Measurements from ENCODE around the gene CNGA2. TPM values are rescaled to one million over a fixed set of nuclear protein-coding genes. Genes with fewer than 3 reads are reported as not detected.

CNGA2 gene
- total and polyA plus RNA-seq, 12 donors = not detected

DNA sequence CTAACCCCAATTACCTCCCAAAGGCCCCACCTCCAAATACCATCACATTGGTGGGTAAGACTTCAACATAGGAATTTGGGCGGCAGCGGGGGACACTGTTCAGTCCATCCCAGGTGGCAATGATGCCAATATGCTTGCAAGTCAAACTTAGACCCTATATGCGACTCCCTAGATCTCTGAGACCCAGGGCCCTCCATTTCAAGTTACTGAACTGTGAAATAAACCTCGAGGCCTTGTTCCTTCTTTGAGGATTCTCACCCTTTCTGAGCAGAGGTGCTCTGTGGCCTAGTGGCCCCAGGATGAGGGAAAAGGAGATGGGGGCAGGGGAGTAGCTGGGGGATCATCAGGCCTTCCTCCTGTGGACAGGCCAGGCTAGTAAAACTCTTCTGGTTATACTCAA, 44.7 kb downstream of the CNGA2 start:
- intact Hi-C loops (cut with DNase I) = no loop called here
- no peak overlapping the region for H3K4me3 ChIP-seq
- H3K9me3 ChIP-seq = no peaks in the 10 kb centered on the region
- TF ChIP-seq, protein P1, sequence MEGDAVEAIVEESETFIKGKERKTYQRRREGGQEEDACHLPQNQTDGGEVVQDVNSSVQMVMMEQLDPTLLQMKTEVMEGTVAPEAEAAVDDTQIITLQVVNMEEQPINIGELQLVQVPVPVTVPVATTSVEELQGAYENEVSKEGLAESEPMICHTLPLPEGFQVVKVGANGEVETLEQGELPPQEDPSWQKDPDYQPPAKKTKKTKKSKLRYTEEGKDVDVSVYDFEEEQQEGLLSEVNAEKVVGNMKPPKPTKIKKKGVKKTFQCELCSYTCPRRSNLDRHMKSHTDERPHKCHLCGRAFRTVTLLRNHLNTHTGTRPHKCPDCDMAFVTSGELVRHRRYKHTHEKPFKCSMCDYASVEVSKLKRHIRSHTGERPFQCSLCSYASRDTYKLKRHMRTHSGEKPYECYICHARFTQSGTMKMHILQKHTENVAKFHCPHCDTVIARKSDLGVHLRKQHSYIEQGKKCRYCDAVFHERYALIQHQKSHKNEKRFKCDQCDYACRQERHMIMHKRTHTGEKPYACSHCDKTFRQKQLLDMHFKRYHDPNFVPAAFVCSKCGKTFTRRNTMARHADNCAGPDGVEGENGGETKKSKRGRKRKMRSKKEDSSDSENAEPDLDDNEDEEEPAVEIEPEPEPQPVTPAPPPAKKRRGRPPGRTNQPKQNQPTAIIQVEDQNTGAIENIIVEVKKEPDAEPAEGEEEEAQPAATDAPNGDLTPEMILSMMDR (IDR thresholded peaks at IDR 0.05) = no peak
- DNase-seq (no peak), ATAC-seq (no peak)
- H3K27ac ChIP-seq = no peak overlapping the region
- H3K27me3 ChIP-seq = no peaks in the 10 kb centered on the region
- H3K36me3 ChIP-seq = no peaks in the 10 kb centered on the region
- no peaks in the 10 kb centered on the region for H3K4me1 ChIP-seq
- 93 to 100% methylated on average over 4 of the region's 4 CpGs for WGBS, 2 donors

DNA sequence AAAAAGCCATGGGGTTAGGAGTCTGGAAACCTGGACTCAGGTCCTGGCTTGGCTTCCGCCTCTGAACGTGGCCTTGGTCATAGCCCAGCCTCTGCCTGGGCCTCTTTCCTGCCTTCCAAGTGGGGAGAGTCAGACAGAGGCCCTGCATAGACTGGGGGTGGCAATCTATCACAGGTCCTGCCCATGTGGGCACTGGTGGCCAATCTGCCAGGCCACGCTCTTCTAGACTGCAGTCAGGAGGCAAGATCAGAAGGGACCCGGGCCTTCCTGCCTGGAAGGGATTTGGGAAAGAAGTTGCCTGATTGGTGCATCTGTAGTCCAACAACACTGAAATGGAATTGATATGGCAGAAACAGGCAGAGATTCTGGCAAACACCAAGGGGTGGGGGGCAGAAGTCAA, 46.1 kb downstream of the CNGA2 start:
- no peaks in the 10 kb centered on the region for H3K36me3 ChIP-seq
- TF ChIP-seq, protein P1 (IDR thresholded peaks at IDR 0.05) = no peak
- H3K27ac ChIP-seq = no peak overlapping the region
- 88 to 94% methylated on average over 4 of the region's 4 CpGs for WGBS, 2 donors
- DNase-seq = no peak
- H3K4me3 ChIP-seq = no peak overlapping the region
- H3K9me3 ChIP-seq = no peaks in the 10 kb centered on the region
- intact Hi-C loops (cut with DNase I) = no loop called here
- no peak for ATAC-seq
- no peaks in the 10 kb centered on the region for H3K4me1 ChIP-seq
- H3K27me3 ChIP-seq = no peaks in the 10 kb centered on the region

DNA sequence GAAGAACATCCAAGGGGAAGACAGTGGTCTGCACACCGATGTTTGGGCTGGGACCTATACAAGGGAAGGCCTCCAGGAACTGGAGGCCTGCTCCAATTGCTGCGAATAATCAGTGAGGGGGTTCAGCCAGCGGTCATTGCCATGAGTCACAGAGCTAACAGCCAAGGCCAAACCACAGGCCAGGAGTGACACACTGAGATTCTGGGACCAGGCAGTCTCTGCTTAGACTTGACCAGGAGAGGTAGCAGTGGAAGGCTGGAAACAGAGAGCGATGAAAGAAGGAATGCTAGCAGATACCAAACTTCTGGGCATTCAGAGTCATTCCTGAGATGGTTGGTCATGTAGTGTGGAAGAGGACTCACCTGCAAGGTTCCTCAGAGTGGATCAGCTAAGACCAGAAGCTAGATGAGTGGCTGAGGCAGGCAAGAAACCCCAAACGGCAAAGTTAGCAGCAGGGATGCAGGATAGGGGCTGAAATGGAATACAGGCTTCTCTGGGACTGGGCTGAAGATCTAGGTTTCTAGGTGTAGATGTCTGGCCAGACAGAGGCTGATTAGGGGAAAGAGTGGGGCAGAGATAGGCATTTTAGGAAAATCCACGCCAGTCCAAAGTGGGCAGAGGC, 54.7 kb downstream of the CNGA2 start:
- peaks cover 0 to 5% (median 0%) of the 10 kb centered on the region in 9 donors for H3K4me1 ChIP-seq
- TF ChIP-seq, protein P1 (IDR thresholded peaks at IDR 0.05) = no peak
- WGBS, 2 donors = 68 to 78% methylated on average over 6 of the region's 6 CpGs
- no peak overlapping the region for H3K27ac ChIP-seq
- no peaks in the 10 kb centered on the region for H3K9me3 ChIP-seq
- DNase-seq = peak; percentile 9 to 24
- ATAC-seq = peak; percentile 57 to 89 (median 75)
- H3K4me3 ChIP-seq = no peak overlapping the region
- intact Hi-C loops (cut with DNase I) = no loop called here
- H3K36me3 ChIP-seq = no peaks in the 10 kb centered on the region
- H3K27me3 ChIP-seq = no peaks in the 10 kb centered on the region

DNA sequence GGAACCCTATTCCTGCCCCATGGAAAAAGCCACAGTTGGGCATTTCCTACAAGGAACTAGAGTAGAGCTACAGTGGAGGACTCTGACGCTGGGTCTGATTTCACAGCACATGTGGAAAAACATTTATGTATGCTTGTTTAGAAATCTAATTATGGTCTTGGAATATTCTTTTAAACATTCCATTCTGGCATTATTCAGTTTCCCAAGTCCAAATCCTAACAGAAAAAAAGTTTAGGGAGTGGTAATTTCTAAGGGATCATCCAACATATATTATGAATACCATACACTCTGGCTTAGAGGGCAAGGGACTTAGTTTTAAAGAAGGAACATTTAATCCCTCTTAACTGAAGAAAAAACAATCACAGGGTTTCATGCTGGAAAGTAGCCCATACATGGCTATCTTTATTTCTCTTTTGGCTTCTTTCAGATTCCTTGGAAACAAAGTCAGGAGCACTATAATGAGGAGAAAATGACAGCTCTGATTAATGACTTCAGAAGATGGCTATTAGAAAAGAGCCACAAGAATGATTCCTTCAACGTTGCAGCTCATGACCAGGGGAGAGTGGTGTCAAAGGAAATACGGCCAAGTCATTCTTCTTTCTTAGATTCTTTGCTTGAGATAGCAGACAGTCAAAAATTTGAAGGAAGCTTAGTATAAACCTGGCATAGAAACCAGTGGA, 56.1 kb downstream of the CNGA2 start:
- Histone ChIP-seq H3K27me3 (no peaks in the 10 kb centered on the region), H3K9me3 (no peaks in the 10 kb centered on the region), H3K36me3 (no peaks in the 10 kb centered on the region), H3K4me1 (peaks cover 0 to 5% (median 0%) of the 10 kb centered on the region in 9 donors), H3K27ac (no peak overlapping the region), H3K4me3 (no peak overlapping the region)
- no peak for DNase-seq
- 37 to 49% methylated on average over 3 of the region's 3 CpGs for WGBS, 2 donors
- TF ChIP-seq, protein P1 (IDR thresholded peaks at IDR 0.05) = no peak
- intact Hi-C loops (cut with DNase I) = no loop called here
- ATAC-seq = no peak

All from heart right ventricle (tissue), 16 donors.